Duodenal mucosa (tissue), 2 donors: Measurements from ENCODE around the gene PARP14.
"Not testable (repeated sequence)": the region's sequence is repeated elsewhere in the genome, so short reads cannot be mapped to it uniquely, and the experiment has no call there.

Source experiments
- H3K27ac ChIP-seq: one replicate; pipeline ENCODE4 v1.7.0; 2013; ENCODE audit warnings: low read depth, low read length
- H3K27me3 ChIP-seq, 2 donors: one replicate each; pipeline ENCODE4 v1.7.0; 2013; ENCODE audit warnings: low read length in 2 of 2, control low read depth in 1 of 2; ENCODE audit not compliant: insufficient read depth in 2 of 2, control insufficient read depth in 1 of 2
- H3K36me3 ChIP-seq, 2 donors: one replicate each; pipeline ENCODE4 v1.7.0; 2013; ENCODE audit warnings: low read length in 2 of 2, control low read depth in 1 of 2; ENCODE audit not compliant: insufficient read depth in 2 of 2, control insufficient read depth in 1 of 2
- H3K4me1 ChIP-seq, 2 donors: one replicate each; pipeline ENCODE4 v1.7.0; 2013; ENCODE audit warnings: low read length in 2 of 2, control low read depth in 1 of 2; ENCODE audit not compliant: insufficient read depth in 2 of 2, control insufficient read depth in 1 of 2
- H3K4me3 ChIP-seq, 2 donors: one replicate each; pipeline ENCODE4 v1.7.0; 2013; ENCODE audit warnings: low read length in 2 of 2, low read depth in 1 of 2
- H3K9ac ChIP-seq, 2 donors: one replicate each; pipeline ENCODE4 v1.7.0; 2013; ENCODE audit warnings: low read length in 2 of 2, low read depth in 1 of 2
- H3K9me3 ChIP-seq, 2 donors: one replicate each; pipeline ENCODE4 v1.7.0; 2013; ENCODE audit warnings: low read length in 2 of 2, control low read depth in 1 of 2; ENCODE audit not compliant: control insufficient read depth in 1 of 2

Gene PARP14

DNA sequence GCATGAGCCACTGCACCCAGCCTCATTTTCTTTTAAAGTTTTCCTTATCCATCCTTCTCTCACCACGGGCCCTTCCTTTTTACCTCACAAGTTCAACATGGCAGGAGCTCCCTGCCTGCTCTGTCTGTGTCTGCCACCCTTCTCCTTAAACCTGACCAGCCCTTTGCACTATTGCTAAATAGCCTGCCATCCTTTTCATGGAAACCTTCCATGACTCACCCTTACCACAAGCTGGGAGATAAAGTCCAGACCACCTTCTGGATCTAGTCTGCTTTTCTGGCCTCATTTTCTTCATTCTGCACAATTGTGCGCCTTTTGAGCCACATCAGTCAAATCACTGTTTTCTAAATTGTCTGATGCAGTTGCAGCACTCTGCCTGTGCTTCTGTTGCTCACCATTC, 8.9 kb downstream of the PARP14 start:
- H3K9ac ChIP-seq: no peak overlapping the region
- H3K27me3 ChIP-seq: no peaks in the 10 kb centered on the region
- no peaks in the 10 kb centered on the region for H3K4me1 ChIP-seq
- H3K27ac ChIP-seq: no peak overlapping the region
- H3K9me3 ChIP-seq: no peaks in the 10 kb centered on the region
- H3K36me3 ChIP-seq: peaks cover 30 to 38% of the 10 kb centered on the region in 2 donors
- H3K4me3 ChIP-seq: no peak overlapping the region

- Histone ChIP-seq H3K36me3 (peaks cover 30 to 42% of the 10 kb centered on the region in 2 donors), H3K27ac (no peak overlapping the region), H3K27me3 (no peaks in the 10 kb centered on the region), H3K4me3 (no peak overlapping the region), H3K9ac (no peak overlapping the region), H3K4me1 (no peaks in the 10 kb centered on the region), H3K9me3 (no peaks in the 10 kb centered on the region)
Observed at GRCh38 chr3:122690096-122690495, 9.5 kb downstream of the PARP14 start.

GRCh38 chr3:122691195-122691594, 10.6 kb downstream of the PARP14 start:
- Histone ChIP-seq H3K9ac (no peak overlapping the region), H3K27ac (no peak overlapping the region), H3K4me1 (no peaks in the 10 kb centered on the region), H3K36me3 (peaks cover 34 to 40% of the 10 kb centered on the region in 2 donors), H3K4me3 (no peak overlapping the region), H3K27me3 (no peaks in the 10 kb centered on the region), H3K9me3 (no peaks in the 10 kb centered on the region)

DNA sequence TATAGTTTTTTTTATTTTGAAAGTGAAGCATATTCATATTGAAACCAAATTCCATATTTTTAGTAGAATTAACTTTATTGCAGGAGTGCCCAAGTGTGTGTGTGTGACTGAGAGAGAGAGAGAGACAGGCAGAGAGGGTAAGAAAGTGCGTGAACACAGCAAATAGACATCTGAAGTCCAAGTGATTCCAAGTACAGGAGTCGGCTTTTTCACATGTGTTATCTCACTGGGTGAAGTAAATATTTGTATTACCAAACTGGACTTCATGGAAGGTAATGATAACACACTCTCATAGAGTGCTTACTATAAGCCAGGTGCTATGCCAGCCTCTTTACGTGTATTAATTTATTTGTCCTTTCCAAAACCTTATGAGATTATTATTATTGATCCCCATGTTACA, 12.0 kb downstream of the PARP14 start:
- H3K27ac ChIP-seq: no peak overlapping the region
- H3K9ac ChIP-seq: no peak overlapping the region
- no peaks in the 10 kb centered on the region for H3K4me1 ChIP-seq
- peaks cover 27 to 50% of the 10 kb centered on the region in 2 donors for H3K36me3 ChIP-seq
- no peak overlapping the region for H3K4me3 ChIP-seq
- H3K27me3 ChIP-seq: no peaks in the 10 kb centered on the region
- H3K9me3 ChIP-seq: no peaks in the 10 kb centered on the region

- no peak overlapping the region for H3K4me3 ChIP-seq
- H3K27me3 ChIP-seq: no peaks in the 10 kb centered on the region
- H3K9ac ChIP-seq: no peak overlapping the region
- no peaks in the 10 kb centered on the region for H3K4me1 ChIP-seq
- H3K9me3 ChIP-seq: no peaks in the 10 kb centered on the region
- no peak overlapping the region for H3K27ac ChIP-seq
- peaks cover 46 to 68% of the 10 kb centered on the region in 2 donors for H3K36me3 ChIP-seq
Observed at GRCh38 chr3:122694966-122695365, 14.3 kb downstream of the PARP14 start.

DNA sequence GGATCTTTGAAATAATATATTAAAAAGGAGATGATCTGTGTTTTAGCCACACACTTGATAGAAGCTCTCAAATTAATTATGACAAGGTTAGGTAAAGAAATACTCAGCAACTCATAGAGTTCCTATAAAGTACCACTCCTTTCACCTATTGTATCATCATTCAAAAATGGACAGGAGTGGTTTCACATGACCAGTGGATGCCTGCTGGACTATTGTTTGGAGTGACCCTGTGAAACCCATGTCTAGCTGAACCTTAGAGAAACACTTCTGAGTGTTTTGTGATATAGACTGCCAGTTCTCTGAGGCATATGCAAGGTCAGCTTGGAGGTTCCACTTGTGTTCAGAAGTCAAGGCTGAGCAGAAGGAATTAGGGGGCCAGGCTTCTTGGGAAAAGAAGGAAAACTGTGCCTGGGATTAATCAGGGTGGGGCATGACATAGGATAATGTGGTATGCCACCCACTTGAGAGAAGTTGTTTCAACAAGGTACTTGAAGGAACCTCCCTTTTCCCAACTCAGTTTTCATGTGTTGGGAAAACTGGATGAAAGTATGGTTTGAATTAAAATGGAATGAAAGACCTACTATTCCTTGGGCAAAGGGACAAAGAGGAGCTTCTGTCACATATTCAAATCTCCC, 15.4 kb downstream of the PARP14 start:
- Histone ChIP-seq H3K4me3 (no peak overlapping the region), H3K36me3 (peaks cover 44 to 78% of the 10 kb centered on the region in 2 donors), H3K27ac (no peak overlapping the region), H3K9me3 (no peaks in the 10 kb centered on the region), H3K9ac (no peak overlapping the region), H3K27me3 (no peaks in the 10 kb centered on the region), H3K4me1 (no peaks in the 10 kb centered on the region)

- H3K36me3 ChIP-seq: peaks cover 47 to 76% of the 10 kb centered on the region in 2 donors
- no peak overlapping the region for H3K27ac ChIP-seq
- H3K4me3 ChIP-seq: no peak overlapping the region
- no peaks in the 10 kb centered on the region for H3K9me3 ChIP-seq
- H3K4me1 ChIP-seq: no peaks in the 10 kb centered on the region
- no peak overlapping the region for H3K9ac ChIP-seq
- no peaks in the 10 kb centered on the region for H3K27me3 ChIP-seq
Observed at GRCh38 chr3:122697952-122698620, 17.4 kb downstream of the PARP14 start.

DNA sequence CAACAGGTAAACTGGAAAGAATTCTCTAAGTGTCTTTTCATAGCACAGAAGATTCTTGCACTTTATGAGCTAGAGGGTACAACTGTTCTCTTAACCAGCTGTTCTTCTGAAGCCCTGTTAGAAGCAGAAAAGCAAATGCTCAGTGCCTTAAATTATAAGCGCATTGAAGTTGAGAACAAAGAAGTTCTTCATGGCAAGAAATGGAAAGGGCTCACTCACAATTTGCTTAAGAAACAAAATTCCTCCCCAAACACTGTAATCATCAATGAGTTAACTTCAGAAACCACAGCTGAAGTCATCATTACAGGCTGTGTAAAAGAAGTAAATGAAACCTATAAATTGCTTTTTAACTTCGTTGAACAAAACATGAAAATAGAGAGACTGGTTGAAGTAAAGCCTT, 19.6 kb downstream of the PARP14 start:
- Histone ChIP-seq H3K4me3 (no peak overlapping the region), H3K27me3 (no peaks in the 10 kb centered on the region), H3K4me1 (no peaks in the 10 kb centered on the region), H3K27ac (no peak overlapping the region), H3K9ac (no peak overlapping the region), H3K36me3 (peaks cover 50 to 70% of the 10 kb centered on the region in 2 donors), H3K9me3 (no peaks in the 10 kb centered on the region)

DNA sequence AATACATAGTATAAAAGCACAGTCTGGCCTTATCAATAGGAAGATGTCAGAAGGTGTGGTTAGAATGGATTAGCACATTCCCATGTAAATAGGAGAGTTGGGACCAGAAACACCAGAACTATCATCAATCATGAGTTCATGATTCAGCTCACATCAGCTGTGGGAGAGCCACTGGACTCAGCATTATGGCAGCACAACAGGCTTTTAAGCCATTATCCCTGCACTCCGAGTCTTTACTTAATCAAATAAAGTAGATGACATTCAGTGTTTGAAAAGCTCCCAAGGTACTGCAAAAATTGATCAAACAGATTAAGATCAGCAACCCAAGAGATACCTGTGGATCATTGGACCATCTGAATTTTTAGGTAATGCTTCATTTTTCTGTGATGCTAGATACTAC, 24.7 kb downstream of the PARP14 start:
- H3K9me3 ChIP-seq: no peaks in the 10 kb centered on the region

DNA sequence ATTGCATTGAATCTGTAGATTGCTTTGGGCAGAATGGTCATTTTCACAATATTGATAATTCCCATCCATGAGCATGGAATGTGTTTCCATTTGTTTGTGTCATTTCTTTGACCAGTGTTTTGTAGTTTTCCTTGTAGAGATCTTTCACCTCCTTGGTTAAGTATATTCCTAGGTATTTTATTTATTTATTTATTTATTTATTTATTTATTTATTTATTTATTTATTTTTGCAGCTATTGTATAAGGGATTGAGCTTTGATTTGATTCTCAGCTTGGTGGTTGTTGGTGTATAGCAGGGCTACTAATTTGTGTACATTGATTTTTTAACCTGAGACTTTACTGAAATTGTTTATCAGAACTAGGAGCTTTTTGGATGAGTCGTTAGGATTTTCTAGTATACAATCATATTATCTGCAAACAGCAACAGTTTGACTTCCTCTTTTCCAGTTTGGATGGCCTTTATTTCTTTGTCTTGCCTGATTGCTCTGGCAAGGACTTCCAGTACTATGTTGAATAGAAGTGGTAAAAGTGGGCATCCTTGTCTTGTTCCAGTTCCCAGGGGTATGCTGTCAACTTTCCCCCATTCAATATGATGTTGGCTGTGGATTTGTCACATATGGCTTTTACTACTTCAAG, 30.1 kb downstream of the PARP14 start:
- not testable (repeated sequence) for H3K9ac ChIP-seq, H3K27me3 ChIP-seq, H3K4me1 ChIP-seq, H3K27ac ChIP-seq, H3K9me3 ChIP-seq, H3K4me3 ChIP-seq
- peaks cover 31 to 53% of the 10 kb centered on the region in 2 donors for H3K36me3 ChIP-seq

More for the DNA sequence above, 24.7 kb downstream of the PARP14 start:
- H3K27ac ChIP-seq: no peak overlapping the region
- H3K36me3 ChIP-seq: peaks cover 27 to 53% of the 10 kb centered on the region in 2 donors
- H3K4me3 ChIP-seq: no peak overlapping the region
- H3K9ac ChIP-seq: no peak overlapping the region
- H3K27me3 ChIP-seq: no peaks in the 10 kb centered on the region
- H3K4me1 ChIP-seq: no peaks in the 10 kb centered on the region
